Erythroblast (primary cell): ENCODE results near the gene PTPRD.

ENCODE experiments used
- GATA1 ChIP-seq: IDR thresholded peaks from 2 replicates; pipeline ENCODE4 v1.6.1; 2011; ENCODE audit warnings: low read depth, mild to moderate bottlenecking, control low read depth, low read length, moderate library complexity
- POLR2A ChIP-seq: IDR thresholded peaks from 2 replicates; pipeline ENCODE4 v1.6.1; 2011; ENCODE audit warnings: mild to moderate bottlenecking, low read length

- TF ChIP-seq POLR2A, result no peak
- no peak for TF ChIP-seq GATA1
Measured at GRCh38 chr9:9951556-9952160, 661.1 kb downstream of the PTPRD start.
